Stimulated activated CD4-positive, alpha-beta T cell treated with anti-CD3 and anti-CD28 coated beads, Interleukin-1b, Interleukin-23, amount 100 ng/mL, for 1 hour (primary cell): ENCODE measurements around the gene PAMR1.
"Not testable (repeated sequence)": the region's sequence is repeated elsewhere in the genome, so short reads cannot be mapped to it uniquely, and the experiment has no call there.

Experiments
- DNase-seq, 2 donors: peaks; one replicate each; pipeline ENCODE4 v3.0.0-alpha.2; 2020; ENCODE audit warnings: low read depth in 2 of 2

Gene PAMR1

GRCh38 chr11:35545391-35546003 lies 20.1 kb upstream of the PAMR1 start:
- DNase-seq: no peak

DNA sequence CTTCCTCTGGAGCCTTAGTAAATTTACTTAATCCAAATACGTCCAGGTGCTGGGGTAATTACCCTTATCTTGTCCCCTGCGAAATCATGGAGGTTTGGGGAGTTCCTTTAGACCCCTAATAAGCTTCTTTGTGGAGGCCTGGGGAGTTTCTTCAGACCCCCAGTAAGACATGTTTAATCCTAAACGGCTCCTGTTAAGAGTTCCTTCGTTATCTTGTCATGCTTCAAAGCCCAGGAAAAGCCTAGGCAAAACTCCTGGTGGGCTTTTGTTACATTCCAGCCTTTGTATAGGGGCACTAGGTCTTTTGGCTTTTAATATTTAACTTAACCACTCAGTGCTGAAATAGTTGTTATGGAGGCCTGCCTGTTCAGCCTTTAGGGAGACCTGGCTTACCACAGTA lies 18.1 kb upstream of the PAMR1 start:
- no peak for DNase-seq

- DNase-seq: no peak
Measured at GRCh38 chr11:35541621-35542375, 16.4 kb upstream of the PAMR1 start.

- DNase-seq: no peak
Measured at GRCh38 chr11:35540526-35540925, 15.1 kb upstream of the PAMR1 start.

DNA sequence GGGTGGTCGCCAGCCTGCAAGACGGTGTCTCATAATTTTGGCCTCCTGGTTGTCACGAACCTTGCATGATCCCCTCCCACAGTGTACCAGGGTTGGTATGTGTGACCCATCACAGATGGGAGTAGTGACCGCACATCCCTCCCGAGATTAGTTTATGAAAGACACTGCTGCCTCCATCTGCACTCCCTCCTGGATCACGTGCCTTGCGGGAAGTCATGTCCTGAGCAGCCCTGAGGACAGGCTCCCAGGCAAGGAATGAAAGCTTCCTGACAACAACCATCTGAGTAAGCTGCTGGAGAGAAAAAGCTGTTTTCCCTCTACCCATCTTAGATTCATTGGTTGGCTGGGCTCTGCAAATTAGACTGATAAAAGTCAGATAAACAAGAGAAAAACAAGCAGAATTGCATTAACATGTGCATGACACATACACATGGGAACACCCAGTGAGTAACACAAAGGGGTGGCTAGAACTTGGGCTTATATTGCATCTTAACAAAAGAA lies 14.4 kb upstream of the PAMR1 start:
- no peak for DNase-seq

DNA sequence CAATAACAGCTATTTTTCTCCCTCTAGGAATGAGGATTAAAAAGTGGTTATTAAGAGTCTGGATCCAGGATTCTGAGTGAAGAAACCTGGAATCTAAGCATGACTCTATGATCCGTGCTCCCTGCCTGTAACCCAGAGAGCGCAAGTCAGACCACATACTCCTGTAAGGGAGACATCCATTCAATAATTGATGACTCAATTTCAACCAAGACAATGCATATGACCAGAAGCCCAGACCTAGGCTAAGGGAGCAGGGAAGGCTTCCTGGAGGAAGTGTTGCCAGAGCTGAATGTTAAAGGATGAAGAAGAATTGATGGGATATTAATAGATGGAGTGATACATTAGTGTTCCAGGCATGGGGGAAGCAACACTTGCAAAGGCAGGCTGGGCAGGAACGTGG lies 13.8 kb upstream of the PAMR1 start:
- no peak for DNase-seq

GRCh38 chr11:35536470-35536869 lies 11.1 kb upstream of the PAMR1 start:
- DNase-seq: no peak

- no peak for DNase-seq
Measured at GRCh38 chr11:35531246-35531645, 5.8 kb upstream of the PAMR1 start.

DNA sequence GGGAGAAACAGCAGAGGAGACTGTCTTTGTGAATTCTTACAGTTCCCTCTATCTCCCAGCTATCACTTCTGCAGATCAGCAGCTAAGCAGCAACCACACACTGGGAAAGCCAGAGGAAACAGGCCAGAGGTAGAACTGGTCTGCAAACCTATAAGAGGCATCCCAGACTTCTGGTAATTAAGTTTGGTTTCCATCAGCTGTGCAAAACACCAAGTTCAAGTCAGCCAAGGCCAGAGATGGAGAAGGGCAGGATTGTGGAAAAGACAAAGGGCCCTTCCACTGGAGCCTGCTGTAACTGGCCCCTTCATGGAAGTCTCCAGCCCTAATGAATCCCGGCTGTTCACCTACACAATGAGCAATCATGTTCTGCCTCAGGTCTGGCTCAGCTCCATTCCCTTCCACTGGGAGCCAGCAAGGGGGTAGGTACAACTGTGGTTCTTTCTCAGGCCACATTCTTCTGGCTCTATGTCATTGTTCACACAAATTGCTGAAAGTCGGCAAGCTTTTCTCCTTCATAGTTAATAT lies 4.6 kb upstream of the PAMR1 start:
- no peak for DNase-seq

GRCh38 chr11:35526370-35526792 lies 965 bp upstream of the PAMR1 start:
- DNase-seq: no peak

DNA sequence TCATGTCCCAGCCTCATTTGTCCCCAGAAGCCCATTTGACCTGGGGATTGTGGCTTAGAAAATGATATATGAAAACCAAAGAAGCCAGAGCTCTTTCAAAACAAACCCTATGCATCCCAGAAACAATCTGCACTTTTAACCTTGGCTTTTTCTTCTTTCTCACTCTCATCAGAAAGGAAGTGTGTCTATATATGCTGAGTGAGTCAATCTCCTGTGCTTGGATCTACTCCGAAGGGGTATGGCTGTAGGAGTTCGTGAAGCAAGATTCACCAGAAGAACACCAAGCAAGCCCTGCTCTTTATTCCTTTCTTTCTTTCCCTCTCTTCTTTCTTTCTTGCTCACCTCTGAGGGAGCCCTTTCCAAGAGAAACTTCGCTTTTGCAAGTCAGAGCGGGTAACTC lies 636 bp downstream of the PAMR1 start:
- DNase-seq: no peak

DNA sequence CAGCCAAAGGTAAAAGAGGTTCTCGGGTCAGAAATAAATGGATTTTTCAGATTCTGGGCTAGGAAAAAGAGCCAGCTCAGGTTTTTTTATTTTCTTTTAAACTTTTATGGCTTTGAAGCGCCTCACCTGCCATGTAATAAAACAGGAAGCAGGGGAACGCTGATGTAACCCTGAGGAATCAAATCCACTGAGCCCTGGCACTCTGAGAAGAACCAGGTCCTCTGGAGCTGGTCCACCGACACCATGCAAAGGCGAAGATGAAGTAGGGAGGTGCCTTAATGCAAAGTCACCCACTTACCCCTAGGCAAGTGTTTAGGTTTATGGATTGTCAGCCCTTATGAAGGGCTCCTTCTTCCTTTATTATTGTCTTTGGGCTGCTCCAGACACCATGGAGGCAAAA lies 1.6 kb downstream of the PAMR1 start:
- no peak for DNase-seq

DNA sequence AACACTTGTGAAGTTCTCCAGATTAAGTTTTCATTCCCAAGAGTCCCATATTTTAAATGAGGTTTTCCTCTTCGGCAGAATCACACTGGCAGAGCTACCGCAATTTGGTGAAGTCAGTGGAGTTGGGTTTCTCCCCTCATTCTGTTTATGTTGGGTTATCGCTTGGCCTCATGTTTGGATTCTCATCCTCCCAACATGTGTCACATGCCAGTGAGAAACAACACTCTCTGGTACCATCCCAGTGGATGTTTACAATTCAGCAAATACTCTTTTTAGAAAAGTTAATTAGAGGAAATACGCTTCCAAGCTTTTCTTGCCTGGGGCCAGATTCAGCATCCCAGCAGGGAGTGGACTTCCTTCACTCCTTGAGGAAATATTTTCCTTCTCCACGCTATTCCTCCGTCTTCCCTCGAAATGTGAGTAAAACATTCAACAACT lies 2.1 kb downstream of the PAMR1 start:
- DNase-seq: no peak

DNA sequence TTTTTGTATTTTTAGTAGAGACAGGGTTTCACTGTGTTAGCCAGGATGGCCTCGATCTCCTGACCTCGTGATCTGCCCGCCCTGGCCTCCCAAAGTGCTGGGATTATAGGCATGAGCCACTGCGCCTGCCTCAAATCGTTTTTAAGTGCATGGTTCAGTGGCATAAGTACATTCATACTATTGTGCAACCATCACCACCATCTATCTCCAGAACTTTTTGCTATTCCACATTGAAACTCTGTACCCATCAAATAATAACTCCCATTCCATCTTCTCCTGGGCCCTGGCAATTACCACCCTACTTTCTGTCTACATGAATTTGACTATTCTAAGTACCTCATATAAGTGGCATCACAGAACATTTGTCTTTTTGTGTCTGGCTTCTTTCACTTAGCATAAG lies 3.3 kb downstream of the PAMR1 start:
- DNase-seq: not testable (repeated sequence)

DNA sequence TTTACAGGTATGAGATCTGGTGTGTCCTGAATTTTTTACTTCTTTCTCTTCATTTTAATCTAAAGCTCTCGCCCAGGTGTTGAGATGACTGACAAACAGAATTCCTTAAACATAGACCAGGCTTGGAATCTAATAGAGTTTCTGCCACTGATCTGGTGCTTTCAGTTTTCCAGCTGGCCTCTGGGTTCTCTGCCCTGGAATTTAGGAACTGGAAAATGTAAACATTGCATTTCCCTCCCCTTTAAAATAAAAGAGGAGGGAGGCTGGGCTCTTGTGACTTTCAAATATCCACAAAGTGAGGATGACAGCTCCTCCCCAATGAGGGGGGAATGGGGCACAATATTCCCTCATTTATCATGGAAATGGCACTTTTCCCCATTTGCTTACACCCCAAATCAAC lies 5.0 kb downstream of the PAMR1 start:
- DNase-seq: no peak

- DNase-seq: no peak
Measured at GRCh38 chr11:35518766-35519165, 6.7 kb downstream of the PAMR1 start.

DNA sequence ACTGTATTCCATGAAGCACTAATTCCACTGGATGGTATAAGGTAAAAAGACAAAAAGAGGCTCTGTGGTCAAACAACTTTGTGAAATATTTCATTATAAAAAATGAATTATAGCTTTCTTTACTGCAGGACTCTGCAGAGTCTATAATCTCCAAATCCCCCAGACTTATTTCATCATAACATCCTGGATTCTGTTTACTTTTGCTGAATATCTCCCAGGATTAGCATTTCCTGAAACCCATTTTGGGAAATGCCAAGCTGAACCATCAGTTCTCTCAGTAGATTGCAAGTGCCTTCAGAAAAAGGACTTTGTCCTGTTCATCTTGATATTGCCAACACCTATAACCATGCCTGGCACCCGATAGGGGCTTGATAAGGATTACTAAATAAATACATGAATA lies 7.9 kb downstream of the PAMR1 start:
- DNase-seq: no peak

- DNase-seq: no peak
Measured at GRCh38 chr11:35516403-35516802, 9.0 kb downstream of the PAMR1 start.

DNA sequence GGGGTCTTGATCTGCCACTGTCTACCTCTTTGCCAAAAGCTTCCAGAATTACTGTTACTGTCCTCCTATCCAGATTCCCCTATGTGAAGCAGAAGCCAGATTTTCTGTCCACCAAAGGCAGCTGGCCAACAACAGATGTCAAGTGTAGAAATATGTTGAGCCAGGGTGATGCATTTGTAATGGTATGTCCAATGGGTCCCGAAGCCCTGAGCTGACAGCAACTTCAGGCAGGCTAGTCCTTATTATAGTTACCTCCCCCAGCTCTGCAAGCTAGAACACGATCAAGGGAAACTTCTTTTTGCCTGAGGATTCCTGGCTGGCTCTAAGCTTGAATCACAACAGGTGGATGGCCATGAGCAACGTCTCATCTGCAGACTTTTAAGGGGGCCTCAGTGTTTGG lies 10.2 kb downstream of the PAMR1 start:
- no peak for DNase-seq

GRCh38 chr11:35514481-35514880 lies 10.9 kb downstream of the PAMR1 start:
- DNase-seq: no peak

- DNase-seq: no peak
Measured at GRCh38 chr11:35511666-35512065, 13.8 kb downstream of the PAMR1 start.

DNA sequence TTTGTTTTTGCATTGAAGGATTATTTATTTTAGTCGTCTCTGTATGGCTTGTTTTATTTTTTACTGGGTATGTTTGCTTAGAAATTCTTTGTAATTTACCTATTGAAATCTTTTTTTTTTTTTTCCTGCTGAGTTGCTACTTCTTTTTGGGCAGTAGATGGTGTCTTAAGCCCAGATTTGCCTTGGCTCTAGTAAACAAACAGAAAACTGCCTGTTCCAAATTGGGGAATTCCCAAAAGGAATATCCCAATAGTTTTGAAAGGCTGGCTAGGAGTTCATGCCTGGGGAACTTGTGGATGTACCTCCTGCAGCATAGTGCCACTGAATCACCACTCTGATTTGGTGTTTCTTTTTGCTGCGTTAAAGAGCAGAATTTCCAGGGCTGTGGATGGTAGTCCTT lies 17.7 kb downstream of the PAMR1 start:
- DNase-seq: no peak

DNA sequence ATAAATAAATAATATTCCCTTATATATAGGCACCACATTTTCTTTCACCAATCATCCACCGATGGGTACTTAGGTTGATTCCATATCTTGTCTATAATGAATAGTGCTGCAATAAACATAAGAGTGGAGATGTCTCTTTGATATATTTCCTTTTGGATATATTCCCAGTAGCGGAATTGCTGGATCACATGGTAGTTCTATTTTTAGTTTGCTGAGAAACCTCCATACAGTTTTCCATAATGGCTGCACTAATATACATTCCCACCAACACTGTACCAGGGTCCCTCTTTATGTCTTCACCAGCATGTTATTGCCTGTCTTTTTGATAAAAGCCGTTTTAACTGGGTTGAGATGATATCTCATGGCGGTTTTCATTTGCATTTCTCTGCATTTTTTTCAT lies 23.6 kb downstream of the PAMR1 start:
- DNase-seq: no peak
